Chondrocyte (in vitro differentiated cells): ENCODE data around the gene FBXO46. TPM values are rescaled to one million over a fixed set of nuclear protein-coding genes. Genes with fewer than 3 reads are reported as not detected.

Source experiments
- DNase-seq: peaks from one replicate; pipeline ENCODE4 v3.0.0; 2021; ENCODE audit warnings: mixed read lengths, low spot score
- H3K27ac Mint-ChIP-seq: one replicate; pipeline ENCODE4 v1.8.0; 2021; ENCODE audit warnings: mild to moderate bottlenecking, moderate library complexity, mixed read lengths; ENCODE audit not compliant: unreplicated experiment
- H3K27me3 Mint-ChIP-seq: 2 replicates; pipeline ENCODE4 v1.8.0; 2021; ENCODE audit warnings: low read depth, mixed read lengths
- H3K36me3 Mint-ChIP-seq: 2 replicates; pipeline ENCODE4 v1.8.0; 2021; ENCODE audit warnings: low read depth, mixed read lengths
- H3K4me1 Mint-ChIP-seq: 2 replicates; pipeline ENCODE4 v1.8.0; 2021; ENCODE audit warnings: low read depth, mild to moderate bottlenecking, mixed read lengths
- H3K4me3 Mint-ChIP-seq: one replicate; pipeline ENCODE4 v1.8.0; 2021; ENCODE audit warnings: mild to moderate bottlenecking, moderate library complexity, mixed read lengths; ENCODE audit not compliant: unreplicated experiment
- H3K9me3 Mint-ChIP-seq: 2 replicates; pipeline ENCODE4 v1.8.0; 2021; ENCODE audit warnings: low read depth, mixed read lengths
- total RNA-seq: library from RNA; stranded (reverse); gene quantifications from 3 replicates; pipeline ENCODE4 v1.2.1, GENCODE V29; 2021
- TF ChIP-seq, protein P1 (sequence below): fragments of 200-600 bp; sonication (generic); IDR thresholded peaks from 2 replicates; pipeline ENCODE4 v1.5.0; 2021; ENCODE audit warnings: antibody characterized with exemption, mild to moderate bottlenecking, moderate library complexity

The FBXO46 gene
- total RNA-seq, 1 donor from 2014 or later: 14.8 TPM

GRCh38 chr19:45777395-45777961 is 46.8 kb upstream of the FBXO46 start:
- DNase-seq: no peak
- H3K36me3 Mint-ChIP-seq: peaks cover 22% of the 10 kb centered on the region
- no peaks in the 10 kb centered on the region for H3K9me3 Mint-ChIP-seq
- TF ChIP-seq, protein P1, sequence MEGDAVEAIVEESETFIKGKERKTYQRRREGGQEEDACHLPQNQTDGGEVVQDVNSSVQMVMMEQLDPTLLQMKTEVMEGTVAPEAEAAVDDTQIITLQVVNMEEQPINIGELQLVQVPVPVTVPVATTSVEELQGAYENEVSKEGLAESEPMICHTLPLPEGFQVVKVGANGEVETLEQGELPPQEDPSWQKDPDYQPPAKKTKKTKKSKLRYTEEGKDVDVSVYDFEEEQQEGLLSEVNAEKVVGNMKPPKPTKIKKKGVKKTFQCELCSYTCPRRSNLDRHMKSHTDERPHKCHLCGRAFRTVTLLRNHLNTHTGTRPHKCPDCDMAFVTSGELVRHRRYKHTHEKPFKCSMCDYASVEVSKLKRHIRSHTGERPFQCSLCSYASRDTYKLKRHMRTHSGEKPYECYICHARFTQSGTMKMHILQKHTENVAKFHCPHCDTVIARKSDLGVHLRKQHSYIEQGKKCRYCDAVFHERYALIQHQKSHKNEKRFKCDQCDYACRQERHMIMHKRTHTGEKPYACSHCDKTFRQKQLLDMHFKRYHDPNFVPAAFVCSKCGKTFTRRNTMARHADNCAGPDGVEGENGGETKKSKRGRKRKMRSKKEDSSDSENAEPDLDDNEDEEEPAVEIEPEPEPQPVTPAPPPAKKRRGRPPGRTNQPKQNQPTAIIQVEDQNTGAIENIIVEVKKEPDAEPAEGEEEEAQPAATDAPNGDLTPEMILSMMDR: no peak
- no peaks in the 10 kb centered on the region for H3K27me3 Mint-ChIP-seq
- no peak overlapping the region for H3K4me3 Mint-ChIP-seq
- H3K27ac Mint-ChIP-seq: no peak overlapping the region
- peaks cover 24% of the 10 kb centered on the region for H3K4me1 Mint-ChIP-seq

GRCh38 chr19:45774765-45775164 is 44.1 kb upstream of the FBXO46 start:
- Mint-ChIP-seq H3K27ac (no peak overlapping the region), H3K27me3 (no peaks in the 10 kb centered on the region), H3K4me1 (peaks cover 24% of the 10 kb centered on the region), H3K36me3 (peaks cover 26% of the 10 kb centered on the region), H3K9me3 (no peaks in the 10 kb centered on the region), H3K4me3 (no peak overlapping the region)
- TF ChIP-seq, protein P1: no peak
- no peak for DNase-seq

DNA sequence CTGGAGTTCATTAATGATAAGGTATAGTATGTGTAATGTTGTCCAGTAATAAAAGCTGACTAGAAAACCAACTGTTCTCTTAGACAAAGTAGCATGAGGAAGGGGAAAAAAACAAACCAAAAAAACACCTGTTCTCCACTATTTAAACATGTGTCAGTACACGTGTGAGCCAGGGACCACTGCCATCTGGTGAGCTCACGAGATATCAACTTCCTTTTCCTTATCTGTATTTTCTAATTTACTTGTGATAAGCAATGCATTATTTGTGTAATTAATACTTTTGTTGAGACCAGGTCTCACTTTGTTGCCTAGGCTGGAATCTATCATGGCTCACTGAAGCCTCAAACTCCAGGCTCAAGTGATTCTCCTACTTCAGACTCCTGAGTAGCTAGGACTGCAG is 42.7 kb upstream of the FBXO46 start:
- Mint-ChIP-seq H3K9me3 (no peaks in the 10 kb centered on the region), H3K4me3 (no peak overlapping the region), H3K36me3 (peaks cover 18% of the 10 kb centered on the region), H3K4me1 (peaks cover 19% of the 10 kb centered on the region), H3K27me3 (no peaks in the 10 kb centered on the region), H3K27ac (peak overlapping the region; percentile 66)
- TF ChIP-seq, protein P1: peak; percentile 7
- DNase-seq: no peak

GRCh38 chr19:45772912-45773311 is 42.2 kb upstream of the FBXO46 start:
- H3K4me1 Mint-ChIP-seq: peaks cover 19% of the 10 kb centered on the region
- H3K27me3 Mint-ChIP-seq: no peaks in the 10 kb centered on the region
- no peaks in the 10 kb centered on the region for H3K9me3 Mint-ChIP-seq
- TF ChIP-seq, protein P1: no peak
- no peak overlapping the region for H3K4me3 Mint-ChIP-seq
- H3K27ac Mint-ChIP-seq: peak overlapping the region; percentile 66
- DNase-seq: no peak
- peaks cover 17% of the 10 kb centered on the region for H3K36me3 Mint-ChIP-seq

DNA sequence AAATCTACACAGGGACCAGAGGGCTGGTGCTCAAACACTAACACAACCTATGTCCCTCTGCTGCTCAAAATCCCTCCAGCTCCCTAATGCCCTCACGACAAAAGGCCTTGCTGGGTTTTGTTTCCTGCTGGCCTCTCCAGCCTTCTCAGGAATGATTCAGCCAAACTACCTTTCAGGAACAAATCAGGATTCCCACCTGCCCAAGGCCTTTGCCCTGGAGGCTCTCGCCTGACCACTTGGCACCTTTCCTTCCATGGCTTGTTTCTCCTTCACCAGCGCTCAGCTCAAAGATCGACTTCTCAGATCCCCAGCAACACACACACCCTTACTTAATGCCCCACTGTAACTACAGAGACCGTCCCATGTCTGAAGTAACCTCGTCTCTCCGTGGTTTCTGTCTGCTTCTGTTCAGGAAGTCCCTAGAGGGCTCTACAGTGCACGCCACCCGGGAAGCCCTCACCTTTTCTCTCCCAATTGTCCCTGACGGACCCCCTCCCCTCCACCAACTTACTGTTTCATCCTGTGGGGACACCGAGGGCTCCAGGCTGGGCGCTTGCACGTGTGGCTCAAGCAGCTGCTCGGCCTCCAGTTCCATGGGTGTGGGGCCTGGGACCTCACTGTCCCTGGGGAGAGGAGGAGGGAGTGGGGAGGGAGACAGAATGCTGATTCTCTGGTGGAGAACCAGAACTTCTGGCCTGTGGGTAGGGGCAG is 41.6 kb upstream of the FBXO46 start:
- peaks cover 19% of the 10 kb centered on the region for H3K4me1 Mint-ChIP-seq
- H3K9me3 Mint-ChIP-seq: no peaks in the 10 kb centered on the region
- H3K4me3 Mint-ChIP-seq: no peak overlapping the region
- DNase-seq: no peak
- TF ChIP-seq, protein P1: no peak
- no peaks in the 10 kb centered on the region for H3K27me3 Mint-ChIP-seq
- peak overlapping the region; percentile 50 for H3K27ac Mint-ChIP-seq
- H3K36me3 Mint-ChIP-seq: peaks cover 13% of the 10 kb centered on the region
